Prostate gland (tissue), 2 donors: ENCODE data around the gene TANGO6.

Source experiments
- CTCF ChIP-seq, 4 experiments: fragments of 200-600 bp in 2 of 4; fragments of 450-650 bp in 2 of 4; sonication (generic) in 2 of 4; IDR thresholded peaks; 1 replicate in 3 of 4; 2 replicates in 1 of 4; pipeline ENCODE4 v1.5.1; 2016 to 2019; ENCODE audit warnings: antibody characterized with exemption in 4 of 4, mild to moderate bottlenecking in 2 of 4, moderate library complexity in 2 of 4
- POLR2A ChIP-seq: fragments of 450-650 bp; IDR thresholded peaks from one replicate; pipeline ENCODE4 v1.6.1; 2016; ENCODE audit warnings: antibody characterized with exemption, mild to moderate bottlenecking

- no peak for TF ChIP-seq POLR2A
- no peak for TF ChIP-seq CTCF (IDR thresholded peaks at IDR 0.05)
Observed at GRCh38 chr16:69131839-69132423, 288.6 kb downstream of the TANGO6 start.
